Stimulated activated CD4-positive, alpha-beta T cell treated with anti-CD3 and anti-CD28 coated beads, Interleukin-2, amount 100 ng/mL, for 4 hours (primary cell): Measurements from ENCODE around the gene FGF6.

ENCODE experiments used
- DNase-seq: peaks from one replicate; pipeline ENCODE4 v3.0.0-alpha.2; 2020; ENCODE audit warnings: low read depth

The FGF6 gene

DNA sequence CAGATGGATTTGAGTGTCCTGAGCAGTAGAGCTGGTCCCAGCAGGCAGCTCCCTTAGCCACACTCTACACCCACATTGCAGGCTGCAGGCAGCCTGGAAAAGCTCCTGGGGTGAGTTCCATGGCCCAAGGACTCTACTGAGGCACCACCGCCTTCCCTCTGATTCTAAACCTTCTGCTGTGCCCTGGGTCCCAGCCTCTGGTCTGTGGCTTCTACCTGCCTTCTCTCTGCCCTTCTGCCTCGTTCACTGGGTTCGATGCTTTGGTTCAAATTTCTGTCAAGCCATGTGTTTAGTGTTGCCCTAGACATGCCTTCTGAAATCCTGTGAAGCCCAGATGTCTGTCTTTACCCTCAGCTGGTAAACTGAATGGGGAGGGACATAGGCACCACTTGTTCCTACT lies 1.5 kb upstream of the FGF6 start:
- DNase-seq, result no peak

- no peak for DNase-seq
Observed at GRCh38 chr12:4446335-4446734, 720 bp upstream of the FGF6 start.

DNA sequence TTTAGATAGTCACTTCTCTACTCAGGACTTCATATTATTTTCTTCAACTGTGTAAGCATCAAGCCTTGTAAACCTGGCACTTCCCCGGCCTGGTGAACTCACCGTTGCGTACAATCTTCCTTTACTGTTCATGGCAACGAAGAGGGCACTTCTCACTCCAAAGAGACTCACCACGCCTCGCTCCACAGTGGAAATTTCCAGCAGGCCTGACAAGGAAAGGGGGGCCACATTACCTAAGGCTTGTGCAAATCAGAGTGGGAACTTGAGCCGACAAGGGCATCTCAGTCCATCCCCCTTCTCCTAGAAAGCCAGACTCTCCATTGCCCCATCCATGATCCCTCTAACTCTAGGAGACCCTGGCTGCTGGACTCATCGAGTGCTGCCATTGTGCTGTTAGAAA lies 1.6 kb downstream of the FGF6 start:
- DNase-seq, result no peak

DNA sequence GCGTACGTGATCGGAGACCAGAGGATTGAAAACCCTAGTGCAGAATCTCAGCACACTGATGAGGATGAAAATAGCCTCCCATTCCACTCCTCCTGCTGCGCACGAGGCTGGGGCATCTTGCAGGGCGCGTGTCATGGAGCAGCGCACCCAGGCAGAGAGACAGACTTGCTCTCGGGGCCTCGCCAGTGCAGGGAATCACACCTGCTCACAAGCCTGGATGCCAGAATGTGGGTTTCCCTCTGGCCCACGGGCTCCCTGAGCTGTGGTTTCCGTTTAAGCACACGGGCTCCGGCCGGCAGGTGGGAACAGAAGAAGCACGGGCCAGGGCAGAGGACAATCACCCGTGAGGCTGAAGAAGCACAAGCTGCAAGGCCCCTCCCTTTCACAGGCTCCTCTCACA lies 2.0 kb downstream of the FGF6 start:
- DNase-seq, result no peak

GRCh38 chr12:4441355-4442335 lies 4.0 kb downstream of the FGF6 start:
- no peak for DNase-seq

GRCh38 chr12:4440187-4440941 lies 5.3 kb downstream of the FGF6 start:
- no peak for DNase-seq

DNA sequence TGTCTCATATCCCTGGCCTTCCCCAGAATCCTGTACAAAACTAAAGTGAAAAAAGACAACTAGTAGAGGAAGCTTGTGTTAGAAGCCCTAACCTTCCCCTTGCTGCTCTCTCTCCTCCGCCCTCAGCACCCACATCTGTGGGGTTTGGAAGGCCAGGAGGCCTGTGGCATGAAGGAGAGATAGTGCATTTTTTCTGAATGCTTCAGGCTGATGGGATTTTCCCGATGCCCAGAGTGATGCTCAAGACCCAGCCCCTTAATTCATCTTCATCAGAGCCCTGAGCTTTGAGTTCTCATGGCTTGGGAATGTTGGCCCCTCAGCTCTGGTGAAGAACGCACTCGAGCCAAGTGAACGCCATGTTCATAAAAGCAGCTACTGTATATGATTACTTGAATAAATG lies 5.9 kb downstream of the FGF6 start:
- DNase-seq, result no peak

GRCh38 chr12:4438834-4439596 lies 6.6 kb downstream of the FGF6 start:
- no peak for DNase-seq

DNA sequence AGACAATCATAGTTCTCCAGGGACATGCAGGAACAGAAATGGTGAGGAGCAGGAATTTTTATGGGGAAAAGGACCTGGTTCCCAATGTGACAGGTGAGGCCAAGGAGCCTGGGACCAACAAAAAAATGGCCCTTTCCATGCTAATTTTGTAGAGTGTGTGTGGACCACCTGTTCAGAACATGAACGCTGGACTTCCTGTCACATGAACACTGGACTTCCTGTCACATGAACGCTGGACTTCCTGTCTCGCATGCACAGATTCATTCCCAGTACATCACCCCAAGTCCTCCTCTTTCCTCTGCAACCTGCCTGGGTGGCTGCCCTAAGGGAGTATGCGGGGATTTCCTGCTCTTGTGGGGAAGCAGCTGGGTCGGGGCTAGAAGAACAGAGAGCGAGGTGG lies 10.1 kb downstream of the FGF6 start:
- DNase-seq, result no peak

GRCh38 chr12:4434706-4435425 lies 10.7 kb downstream of the FGF6 start:
- no peak for DNase-seq

- DNase-seq, result no peak
Observed at GRCh38 chr12:4434301-4434700, 11.3 kb downstream of the FGF6 start.

DNA sequence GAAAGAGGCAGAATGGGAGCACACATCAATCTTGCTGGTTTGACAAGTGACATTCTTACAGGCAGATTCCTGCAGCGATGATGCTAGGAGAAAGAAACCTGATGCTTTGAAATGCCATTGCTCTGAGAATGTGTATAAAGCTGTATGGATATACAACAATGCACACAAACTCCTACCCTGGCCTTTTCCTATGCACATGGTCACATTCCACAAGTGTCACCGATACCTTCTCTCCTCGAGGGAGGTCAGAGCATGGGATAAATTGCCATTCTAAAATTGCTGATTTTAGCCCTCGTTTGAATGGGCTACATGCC lies 11.9 kb downstream of the FGF6 start:
- DNase-seq, result no peak

- DNase-seq, result no peak
Observed at GRCh38 chr12:4432878-4433744, 12.5 kb downstream of the FGF6 start.

GRCh38 chr12:4431866-4432265 lies 13.7 kb downstream of the FGF6 start:
- DNase-seq, result no peak

- DNase-seq, result no peak
Observed at GRCh38 chr12:4431436-4431835, 14.2 kb downstream of the FGF6 start.

- no peak for DNase-seq
Observed at GRCh38 chr12:4424422-4424821, 21.2 kb downstream of the FGF6 start.

DNA sequence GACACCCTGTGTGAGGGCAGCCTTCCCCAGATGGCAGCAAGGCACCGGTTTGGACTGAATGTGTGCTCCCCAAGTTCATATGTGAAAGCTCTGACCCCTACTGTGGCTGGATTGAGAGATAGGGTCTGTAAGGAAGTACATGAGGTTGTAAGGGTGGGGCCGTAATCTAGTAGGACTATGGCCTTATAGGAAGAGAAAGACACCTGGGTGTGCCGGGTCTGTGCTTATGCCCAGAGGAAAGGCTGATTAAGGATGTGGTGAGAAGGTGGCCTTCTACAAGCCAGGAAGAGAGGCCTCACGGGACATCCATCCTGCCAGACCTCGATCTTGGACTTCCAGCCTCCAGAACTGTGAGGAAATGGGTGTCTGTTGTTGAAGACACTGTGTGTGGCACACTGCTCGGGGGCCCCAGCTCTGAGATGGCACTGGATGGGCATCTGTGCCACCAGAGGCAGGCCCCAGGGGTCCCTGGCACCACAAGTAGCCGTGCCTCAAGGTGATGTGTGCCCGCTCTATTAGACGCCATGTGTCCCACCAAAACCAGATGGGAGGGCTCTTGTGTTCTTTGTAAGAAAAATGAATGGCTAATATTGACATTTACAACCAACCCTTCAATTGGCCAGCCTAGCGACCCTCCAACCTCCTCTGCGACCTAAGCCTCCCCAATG lies 22.0 kb downstream of the FGF6 start:
- DNase-seq, result no peak

DNA sequence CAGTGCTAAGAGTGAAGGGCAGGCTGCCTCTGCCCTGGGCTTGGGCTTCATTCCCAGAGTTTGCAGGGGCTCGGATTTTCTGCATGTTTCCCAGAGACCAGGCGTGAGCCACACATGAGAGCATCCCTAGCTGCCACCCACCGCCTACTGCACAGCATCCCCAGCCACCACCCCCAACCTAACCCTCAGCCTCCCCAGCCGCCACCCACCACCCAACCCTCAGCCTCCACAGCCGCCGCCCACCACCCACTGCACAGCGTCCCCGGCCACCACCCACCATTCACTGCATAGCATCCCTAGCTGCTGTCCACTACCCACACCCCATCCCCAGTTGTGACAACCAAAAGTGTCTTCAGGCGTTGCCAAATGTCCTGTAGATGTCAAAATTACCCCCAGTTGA lies 22.6 kb downstream of the FGF6 start:
- no peak for DNase-seq

GRCh38 chr12:4421590-4422031 lies 24.0 kb downstream of the FGF6 start:
- DNase-seq, result peak; percentile 7

GRCh38 chr12:4420138-4420670 lies 25.4 kb downstream of the FGF6 start:
- DNase-seq, result no peak
